Renal cortical epithelial cell (primary cell): ENCODE data around the gene MORF4L1. TPM values are rescaled to one million over a fixed set of nuclear protein-coding genes. Genes with fewer than 3 reads are reported as not detected.
A peak's percentile ranks its signal among the peaks of the same experiment; 100 is the strongest.
"Not testable (repeated sequence)": the region's sequence is repeated elsewhere in the genome, so short reads cannot be mapped to it uniquely, and the experiment has no call there.

Source experiments
- DNase-seq: peaks from one replicate; pipeline ENCODE4 v3.0.0-alpha.2; 2011; ENCODE audit warnings: low read depth
- total RNA-seq: library from RNA; depleted of rRNA; stranded (reverse); fragments of >200 nt; gene quantifications from 2 replicates; pipeline ENCODE4 v1.2.3, GENCODE V29; 2014

The MORF4L1 gene
- total RNA-seq, 1 donor from 2014 or later = 542 TPM

GRCh38 chr15:78859971-78860719, 12.5 kb upstream of the MORF4L1 start:
- peak; percentile 76 for DNase-seq

DNA sequence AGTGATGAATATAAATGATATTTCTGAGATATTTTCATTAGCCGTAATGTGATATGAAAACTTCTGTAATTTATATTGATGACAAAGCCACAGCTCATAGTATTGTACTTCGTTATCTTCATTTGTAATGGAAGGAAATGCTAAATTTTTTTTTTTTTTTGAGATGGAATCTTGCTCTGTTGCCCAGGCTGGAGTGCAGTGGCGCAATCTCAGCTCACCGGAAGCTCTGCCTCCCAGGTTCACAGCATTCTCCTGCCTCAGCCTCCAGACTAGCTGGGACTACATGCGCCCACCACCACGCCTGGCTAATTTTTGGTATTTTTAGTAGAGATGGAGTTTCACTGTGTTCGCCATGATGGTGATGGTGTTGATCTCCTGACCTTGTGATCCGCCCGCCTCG, 7.1 kb upstream of the MORF4L1 start:
- not testable (repeated sequence) for DNase-seq

DNA sequence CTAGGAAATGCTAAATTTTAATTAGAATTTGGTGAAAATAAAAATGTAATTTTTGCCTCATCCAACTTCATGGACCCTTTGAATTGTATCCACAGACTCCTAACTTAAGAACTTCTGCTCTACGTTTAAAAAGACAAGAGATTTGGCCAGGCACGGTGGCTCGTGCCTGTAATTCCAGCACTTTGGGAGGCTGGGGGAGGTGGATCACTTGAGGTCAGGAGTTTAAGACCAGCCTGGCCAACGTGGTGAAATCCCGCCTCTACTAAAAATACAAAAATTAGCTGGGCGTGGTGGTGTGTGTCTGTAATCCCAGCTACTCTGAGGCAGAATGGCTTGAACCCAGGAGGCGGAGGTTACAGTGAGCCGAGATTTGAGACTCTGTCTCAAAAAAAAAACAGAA, 6.7 kb upstream of the MORF4L1 start:
- not testable (repeated sequence) for DNase-seq

DNA sequence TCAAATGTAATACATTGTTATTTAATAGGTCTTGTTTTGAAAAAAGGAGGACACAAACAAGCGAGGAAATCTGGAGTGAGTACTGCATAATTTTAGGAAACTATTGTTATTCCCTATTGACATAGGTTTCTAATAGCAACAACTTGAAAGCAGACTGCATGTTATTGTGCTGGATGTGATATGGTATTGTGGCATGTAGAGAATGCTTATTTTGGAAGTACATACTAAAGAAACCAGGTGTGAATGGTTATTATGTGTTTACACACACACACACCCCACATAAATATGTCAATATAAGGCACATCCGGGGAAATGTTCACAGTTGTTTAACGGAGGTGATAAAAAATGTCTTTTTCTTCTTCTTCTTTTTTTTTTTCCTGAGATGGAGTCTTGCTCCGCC, 5.9 kb upstream of the MORF4L1 start:
- DNase-seq = no peak

- no peak for DNase-seq
Measured at GRCh38 chr15:78868366-78868765, 4.3 kb upstream of the MORF4L1 start.

GRCh38 chr15:78871483-78872127, 1.1 kb upstream of the MORF4L1 start:
- DNase-seq = not testable (repeated sequence)

DNA sequence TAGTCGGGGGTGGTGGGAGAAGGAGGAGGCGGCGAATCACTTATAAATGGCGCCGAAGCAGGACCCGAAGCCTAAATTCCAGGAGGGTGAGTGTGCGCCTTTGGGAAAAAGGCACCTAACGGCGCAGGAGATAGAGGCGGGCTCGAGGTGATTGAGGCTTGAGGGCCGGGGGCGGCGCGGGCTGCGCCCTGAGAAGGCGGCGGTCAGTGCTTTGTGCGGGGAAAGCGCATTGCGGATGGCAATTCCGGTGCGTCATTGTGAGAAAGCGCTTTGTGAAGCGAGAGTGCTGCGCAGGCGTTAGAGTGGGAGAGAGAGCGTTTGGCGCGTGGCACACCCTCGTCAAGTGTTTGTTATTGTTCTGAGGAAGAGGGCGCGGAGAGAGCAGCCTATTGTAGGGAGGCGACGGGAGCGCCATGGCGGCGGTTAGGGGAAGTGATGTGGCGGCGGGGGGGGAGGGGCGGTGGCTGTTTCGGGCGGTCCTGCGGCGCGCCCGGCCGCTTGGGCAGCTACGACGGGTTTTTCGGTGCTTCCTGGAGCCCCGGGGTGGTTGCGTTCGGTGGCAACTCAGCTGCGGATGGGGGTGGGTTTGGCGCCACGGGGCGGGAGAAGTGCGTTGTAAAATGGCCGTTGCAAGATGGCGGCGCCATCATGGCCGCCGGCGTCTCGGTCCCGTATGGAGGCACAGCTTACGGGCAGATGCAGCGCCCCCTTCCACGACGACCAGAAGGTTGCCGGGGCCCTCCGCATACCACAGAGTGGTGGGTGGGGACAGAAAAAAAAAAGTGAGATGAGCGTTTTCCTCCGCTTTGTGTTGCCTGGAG, 492 bp downstream of the MORF4L1 start:
- DNase-seq = peak; percentile 24

DNA sequence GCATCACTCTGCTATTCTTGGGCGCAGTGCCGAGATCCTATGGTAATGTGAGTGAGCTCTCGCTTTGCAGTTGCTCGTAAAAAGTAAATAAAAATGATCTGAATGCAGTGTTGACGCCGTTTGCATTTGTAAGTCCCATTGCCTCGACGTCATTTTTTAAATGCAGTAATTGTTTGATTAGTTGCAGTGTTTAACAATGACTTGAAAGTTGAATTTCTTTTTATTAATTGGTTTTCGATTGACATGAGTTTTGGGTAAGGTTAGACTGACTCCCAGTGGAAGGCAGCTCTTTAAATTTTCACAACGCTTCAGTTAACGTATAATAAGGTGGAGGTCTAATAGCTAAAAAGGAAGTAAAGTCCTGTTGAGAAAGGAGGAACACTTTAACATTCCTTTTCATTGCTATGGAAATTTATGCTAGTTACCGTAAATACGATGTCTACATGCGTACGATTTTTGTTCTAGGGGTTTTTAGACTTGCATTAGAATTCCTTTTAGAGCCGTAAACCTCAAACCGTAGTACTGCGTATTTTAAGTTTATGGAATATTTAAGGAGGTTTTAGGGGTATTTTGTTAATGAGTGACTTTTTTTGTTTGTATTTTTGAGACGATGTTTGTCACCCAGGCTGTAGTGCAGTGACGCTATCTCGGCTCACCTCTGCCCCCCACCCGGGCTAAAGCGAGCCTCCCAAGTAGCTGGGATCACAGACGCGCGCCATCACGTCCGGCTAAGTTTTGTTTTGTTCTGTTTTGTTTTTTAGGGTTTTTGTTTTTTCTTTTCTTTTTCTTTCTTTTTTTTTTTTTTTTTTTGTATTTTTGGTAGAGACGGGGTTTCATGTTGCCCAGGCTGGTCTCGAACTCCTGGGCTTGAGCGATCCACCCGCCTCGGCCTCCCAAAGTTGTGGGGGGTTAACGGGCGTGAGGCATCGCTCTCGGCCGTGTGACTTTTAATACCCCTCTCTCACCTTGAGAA, 1.4 kb downstream of the MORF4L1 start:
- DNase-seq = peak; percentile 54

GRCh38 chr15:78875107-78875914, 2.6 kb downstream of the MORF4L1 start:
- DNase-seq = no peak

GRCh38 chr15:78876954-78877353, 4.3 kb downstream of the MORF4L1 start:
- not testable (repeated sequence) for DNase-seq

DNA sequence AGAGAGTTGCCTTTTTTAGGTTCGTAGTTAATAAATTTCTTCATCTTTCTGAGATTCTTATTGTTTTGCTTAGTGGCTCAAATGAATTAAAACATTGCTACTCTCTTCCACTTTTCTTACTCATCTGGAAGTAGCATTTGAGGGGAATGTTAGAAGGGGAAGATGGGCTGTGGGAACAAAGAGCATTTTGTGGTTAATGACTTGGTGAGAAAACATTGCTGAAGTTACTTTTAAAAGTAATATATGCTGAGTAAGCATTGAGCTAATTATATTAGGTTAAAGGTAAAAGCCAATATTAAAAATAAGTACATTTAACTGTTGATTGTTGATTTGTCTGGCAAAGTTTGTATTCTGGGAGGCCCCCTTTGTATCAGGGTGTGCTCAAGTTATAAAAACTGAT, 5.7 kb downstream of the MORF4L1 start:
- DNase-seq = peak; percentile 72

- DNase-seq = peak; percentile 28
Measured at GRCh38 chr15:78879517-78880241, 7.0 kb downstream of the MORF4L1 start.

DNA sequence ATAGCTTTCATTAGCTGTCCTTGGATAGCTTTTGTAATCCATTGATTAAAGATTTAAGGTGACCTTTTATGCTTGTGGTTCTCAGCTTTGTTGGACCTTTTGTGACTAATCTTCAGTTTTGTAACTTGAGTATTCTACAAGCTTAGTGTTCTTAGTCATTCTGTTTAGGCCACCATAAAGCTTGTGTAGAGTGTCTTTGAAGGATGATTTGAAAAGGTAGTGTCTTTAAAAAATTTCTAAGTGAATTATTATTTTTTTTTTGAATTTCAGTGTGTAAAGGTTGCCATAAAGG, 7.5 kb downstream of the MORF4L1 start:
- peak; percentile 80 for DNase-seq

- DNase-seq = no peak
Measured at GRCh38 chr15:78880813-78881212, 8.1 kb downstream of the MORF4L1 start.

DNA sequence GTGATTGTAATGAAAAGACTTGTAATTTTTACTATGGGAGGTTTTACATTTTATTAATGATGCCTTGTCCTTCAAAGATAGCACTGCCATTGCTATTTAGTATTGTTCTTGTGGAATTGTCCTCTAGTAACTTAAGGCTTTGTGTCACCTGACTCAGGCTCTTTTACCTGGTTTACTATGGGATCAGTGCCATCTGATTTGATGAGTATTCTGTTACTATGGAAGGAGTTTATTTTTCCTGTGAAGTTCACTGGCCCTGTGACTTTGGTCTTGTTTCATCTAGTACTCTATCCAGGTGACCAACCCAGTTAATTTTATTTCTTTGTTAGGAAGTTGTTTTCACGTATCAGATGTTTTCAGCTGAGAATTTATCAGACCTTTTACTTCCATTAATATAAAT, 9.0 kb downstream of the MORF4L1 start:
- no peak for DNase-seq

DNA sequence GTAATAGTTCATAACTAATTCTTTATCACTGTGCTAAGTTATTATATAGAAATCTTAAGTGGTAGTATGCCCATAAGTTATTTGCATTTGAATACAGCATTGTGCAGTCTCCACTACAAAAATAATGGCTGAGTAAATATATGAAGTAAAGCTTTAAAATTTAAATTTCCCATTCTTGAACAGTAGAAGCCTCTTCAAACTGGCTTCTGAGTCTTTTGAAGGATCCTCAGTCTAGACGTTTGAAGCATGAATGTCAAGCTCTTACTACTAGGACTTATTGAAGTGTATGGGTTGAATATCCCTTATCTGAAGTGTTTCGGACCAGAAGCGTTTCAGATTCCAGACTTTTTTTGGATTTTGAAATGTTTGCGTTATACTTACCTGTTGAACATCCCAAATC, 16.3 kb downstream of the MORF4L1 start:
- DNase-seq = no peak

GRCh38 chr15:78893538-78893937, 20.8 kb downstream of the MORF4L1 start:
- no peak for DNase-seq

DNA sequence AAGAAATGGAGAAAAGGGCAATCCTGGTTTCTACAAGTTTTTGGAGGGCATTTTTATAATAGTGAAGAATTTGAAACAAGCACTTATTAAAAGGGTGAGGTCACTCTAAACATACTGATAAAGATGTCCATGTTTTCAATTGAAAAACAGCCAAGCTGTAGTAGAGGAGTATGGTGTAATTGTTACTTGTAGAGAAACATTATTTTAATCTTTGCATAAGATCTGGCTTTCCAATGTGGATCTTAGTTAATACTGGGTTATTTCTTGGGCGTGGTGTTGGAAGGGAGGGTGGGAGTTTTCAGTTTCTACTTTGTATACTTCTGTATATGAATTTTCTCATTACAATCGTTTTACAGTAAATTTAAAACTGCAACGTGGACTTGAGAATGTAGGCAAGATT, 22.8 kb downstream of the MORF4L1 start:
- DNase-seq = no peak

DNA sequence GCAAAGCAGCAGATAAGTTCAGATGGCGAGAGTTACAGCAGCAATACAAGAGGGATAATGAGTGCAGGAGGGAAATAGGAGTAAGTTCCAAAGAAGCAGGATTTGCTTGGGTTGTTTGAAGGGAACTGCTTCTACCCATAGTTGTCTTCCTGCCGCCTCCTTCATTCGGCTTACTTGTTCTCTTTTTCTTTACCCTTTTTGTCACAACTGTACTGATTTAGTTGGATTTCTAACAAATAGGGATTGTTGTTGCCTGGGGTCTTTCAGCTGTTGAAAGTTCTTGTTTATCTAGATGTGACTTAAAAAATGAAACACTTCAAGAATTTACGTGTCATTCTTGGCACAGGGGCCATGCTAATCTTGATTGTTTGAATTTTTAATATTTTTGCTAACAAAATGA, 25.9 kb downstream of the MORF4L1 start:
- DNase-seq = no peak
